Caki2 (cell line): Measurements from ENCODE around the gene C1orf35. TPM values are rescaled to one million over a fixed set of nuclear protein-coding genes. Genes with fewer than 3 reads are reported as not detected.

ENCODE experiments used
- DNase-seq: peaks from one replicate; pipeline ENCODE4 v3.0.0-alpha.2; 2015; ENCODE audit warnings: low read depth
- in situ Hi-C: cut with HindIII; loops from 2 replicates; pipeline ENCODE4 v1.10.0; 2016; ENCODE audit warnings: low sequenced_read_pairs, low pct_unique_long_range_greater_than_20kb, mixed read lengths
- total RNA-seq: library from RNA; depleted of rRNA; stranded (reverse); fragments of >200 nt; shearing (Covaris generic); gene quantifications from 2 replicates; pipeline ENCODE4 v1.2.3, GENCODE V29; 2014; ENCODE audit warnings: low replicate concordance

C1orf35 gene
- total RNA-seq, 1 experiment from 2014 or later = 61.2 TPM

GRCh38 chr1:228073857-228074545 is 29.1 kb downstream of the C1orf35 start:
- in situ Hi-C loops = no loop called here
- no peak for DNase-seq

GRCh38 chr1:228073061-228073856 is 29.9 kb downstream of the C1orf35 start:
- in situ Hi-C loops = no loop called here
- no peak for DNase-seq

GRCh38 chr1:228072658-228073043 is 30.5 kb downstream of the C1orf35 start:
- in situ Hi-C loops = no loop called here
- no peak for DNase-seq

- in situ Hi-C loops = no loop called here
- no peak for DNase-seq
These were observed 31.1 kb downstream of the C1orf35 start for GRCh38 chr1:228071839-228072657.

- in situ Hi-C loops = no loop called here
- DNase-seq = no peak
These were observed 32.3 kb downstream of the C1orf35 start for GRCh38 chr1:228070851-228071250.

GRCh38 chr1:228070173-228070572 is 33.0 kb downstream of the C1orf35 start:
- in situ Hi-C loops = no loop called here
- no peak for DNase-seq

GRCh38 chr1:228068359-228068758 is 34.8 kb downstream of the C1orf35 start:
- in situ Hi-C loops = no loop called here
- no peak for DNase-seq

GRCh38 chr1:228066891-228067654 is 36.1 kb downstream of the C1orf35 start:
- in situ Hi-C loops = no loop called here
- no peak for DNase-seq

GRCh38 chr1:228066416-228066815 is 36.7 kb downstream of the C1orf35 start:
- no peak for DNase-seq
- in situ Hi-C loops = no loop called here

- DNase-seq = no peak
- in situ Hi-C loops = no loop called here
These were observed 37.4 kb downstream of the C1orf35 start for GRCh38 chr1:228065543-228066347.

GRCh38 chr1:228064741-228065542 is 38.2 kb downstream of the C1orf35 start:
- no peak for DNase-seq
- in situ Hi-C loops = no loop called here

GRCh38 chr1:228064296-228064695 is 38.8 kb downstream of the C1orf35 start:
- DNase-seq = no peak
- in situ Hi-C loops = no loop called here

- in situ Hi-C loops = no loop called here
- DNase-seq = no peak
These were observed 39.6 kb downstream of the C1orf35 start for GRCh38 chr1:228063251-228064191.

GRCh38 chr1:228062812-228063211 is 40.3 kb downstream of the C1orf35 start:
- in situ Hi-C loops = no loop called here

GRCh38 chr1:228062085-228062791 is 40.9 kb downstream of the C1orf35 start:
- DNase-seq = no peak
- in situ Hi-C loops = no loop called here

More at GRCh38 chr1:228062812-228063211, 40.3 kb downstream of the C1orf35 start:
- no peak for DNase-seq
